ENCODE measurements around the gene SPOCK1. TPM values are rescaled to one million over a fixed set of nuclear protein-coding genes. Genes with fewer than 3 reads are reported as not detected.

The SPOCK1 gene
- total and polyA plus RNA-seq, 4 donors, result 4.5 to 67.8 (median 27.0) TPM

- 90 to 91% methylated on average over 3 of the region's 3 CpGs for WGBS, 2 donors
- intact Hi-C loops (cut with DNase I), result no loop called here
- Histone ChIP-seq H3K9me3 (ENCODE audit: control insufficient read depth, low read length) (peaks cover 2% of the 10 kb centered on the region), H3K4me3 (ENCODE audit: low read length in 2 of 2) (no peak overlapping the region), H3K27me3 (ENCODE audit: control insufficient read depth in 1 of 2, insufficient read depth in 2 of 2, low read length in 1 of 2) (no peaks in the 10 kb centered on the region), H3K27ac (ENCODE audit: low read depth in 1 of 2, low read length in 2 of 2) (no peak overlapping the region), H3K4me1 (ENCODE audit: control insufficient read depth in 1 of 2, insufficient read depth in 2 of 2, low read length in 2 of 2) (peaks cover 0 to 2% of the 10 kb centered on the region in 2 donors), H3K36me3 (ENCODE audit: control insufficient read depth in 1 of 2, insufficient read depth in 2 of 2, low read length in 1 of 2) (no peaks in the 10 kb centered on the region)
- ATAC-seq (ENCODE audit: low FRiP score), result no peak
- no peak for DNase-seq
Observed at GRCh38 chr5:137019229-137019628, 479.9 kb downstream of the SPOCK1 start.

- Histone ChIP-seq H3K27ac (ENCODE audit: low read depth in 1 of 2, low read length in 2 of 2) (no peak overlapping the region), H3K9me3 (ENCODE audit: control insufficient read depth, low read length) (peaks cover 2% of the 10 kb centered on the region), H3K27me3 (ENCODE audit: control insufficient read depth in 1 of 2, insufficient read depth in 2 of 2, low read length in 1 of 2) (no peaks in the 10 kb centered on the region), H3K4me1 (ENCODE audit: control insufficient read depth in 1 of 2, insufficient read depth in 2 of 2, low read length in 2 of 2) (no peaks in the 10 kb centered on the region), H3K4me3 (ENCODE audit: low read length in 2 of 2) (no peak overlapping the region), H3K36me3 (ENCODE audit: control insufficient read depth in 1 of 2, insufficient read depth in 2 of 2, low read length in 1 of 2) (no peaks in the 10 kb centered on the region)
- intact Hi-C loops (cut with DNase I), result no loop called here
- no peak for DNase-seq
- ATAC-seq (ENCODE audit: low FRiP score), result no peak
- WGBS, 2 donors, result 56 to 70% methylated on average over 5 of the region's 5 CpGs
Observed at GRCh38 chr5:137016783-137017324, 482.3 kb downstream of the SPOCK1 start.

GRCh38 chr5:137015540-137016116 is 483.5 kb downstream of the SPOCK1 start:
- Histone ChIP-seq H3K4me3 (ENCODE audit: low read length in 2 of 2) (no peak overlapping the region), H3K27me3 (ENCODE audit: control insufficient read depth in 1 of 2, insufficient read depth in 2 of 2, low read length in 1 of 2) (no peaks in the 10 kb centered on the region), H3K4me1 (ENCODE audit: control insufficient read depth in 1 of 2, insufficient read depth in 2 of 2, low read length in 2 of 2) (no peaks in the 10 kb centered on the region), H3K36me3 (ENCODE audit: control insufficient read depth in 1 of 2, insufficient read depth in 2 of 2, low read length in 1 of 2) (no peaks in the 10 kb centered on the region), H3K9me3 (ENCODE audit: control insufficient read depth, low read length) (peaks cover 2% of the 10 kb centered on the region), H3K27ac (ENCODE audit: low read depth in 1 of 2, low read length in 2 of 2) (no peak overlapping the region)
- no peak for ATAC-seq (ENCODE audit: low FRiP score)
- 91 to 95% methylated on average over 2 of the region's 2 CpGs for WGBS, 2 donors
- no peak for DNase-seq
- intact Hi-C loops (cut with DNase I), result no loop called here

DNA sequence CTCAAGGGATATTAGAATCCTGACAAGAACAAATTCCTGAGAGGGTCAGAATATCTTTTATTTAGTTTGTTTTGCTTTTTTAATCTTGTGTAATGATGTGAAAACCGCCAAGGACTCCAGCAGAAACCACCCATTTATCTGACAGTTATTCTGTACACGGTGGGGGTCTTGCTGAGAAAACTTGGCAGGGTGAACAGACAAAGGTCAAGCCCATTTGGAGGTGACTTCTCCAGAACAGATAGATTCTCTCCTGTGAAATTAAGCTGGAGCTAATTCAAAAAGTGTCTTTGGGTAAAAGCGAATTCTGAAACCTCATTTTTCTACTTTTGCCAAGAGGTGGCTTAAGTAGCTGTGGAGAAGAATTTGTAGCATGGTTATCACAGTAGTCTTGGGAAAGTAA is 484.4 kb downstream of the SPOCK1 start:
- no peaks in the 10 kb centered on the region for H3K4me1 ChIP-seq (ENCODE audit: control insufficient read depth in 1 of 2, insufficient read depth in 2 of 2, low read length in 2 of 2)
- peaks cover 2% of the 10 kb centered on the region for H3K9me3 ChIP-seq (ENCODE audit: control insufficient read depth, low read length)
- 58 to 90% methylated on average over 3 of the region's 3 CpGs for WGBS, 2 donors
- H3K27ac ChIP-seq (ENCODE audit: low read depth in 1 of 2, low read length in 2 of 2), result no peak overlapping the region
- H3K4me3 ChIP-seq (ENCODE audit: low read length in 2 of 2), result no peak overlapping the region
- ATAC-seq (ENCODE audit: low FRiP score) (no peak), DNase-seq (no peak)
- H3K36me3 ChIP-seq (ENCODE audit: control insufficient read depth in 1 of 2, insufficient read depth in 2 of 2, low read length in 1 of 2), result no peaks in the 10 kb centered on the region
- intact Hi-C loops (cut with DNase I), result no loop called here
- H3K27me3 ChIP-seq (ENCODE audit: control insufficient read depth in 1 of 2, insufficient read depth in 2 of 2, low read length in 1 of 2), result no peaks in the 10 kb centered on the region

DNA sequence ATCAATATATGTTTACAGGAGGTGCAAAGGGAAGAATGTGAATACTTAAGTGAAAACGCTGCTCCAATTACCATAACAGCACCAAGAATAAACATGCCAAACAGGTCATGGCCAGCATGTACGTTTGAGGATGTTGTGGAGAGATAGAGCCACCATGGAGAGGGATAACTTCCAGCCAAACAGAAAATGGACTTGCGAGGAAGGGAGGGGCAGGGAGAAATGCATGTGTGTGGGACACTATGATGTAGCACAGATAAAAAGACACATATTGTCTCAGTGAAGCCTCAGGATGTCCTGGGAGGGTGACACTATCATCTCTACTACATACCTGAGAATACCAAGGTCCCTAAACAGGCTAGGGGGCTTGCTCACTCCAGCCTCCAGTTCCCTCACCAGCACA is 488.9 kb downstream of the SPOCK1 start:
- H3K4me3 ChIP-seq (ENCODE audit: low read length in 2 of 2), result no peak overlapping the region
- no peaks in the 10 kb centered on the region for H3K4me1 ChIP-seq (ENCODE audit: control insufficient read depth in 1 of 2, insufficient read depth in 2 of 2, low read length in 2 of 2)
- WGBS, 2 donors, result 73 to 78% methylated on average over 3 of the region's 3 CpGs
- DNase-seq (no peak), ATAC-seq (ENCODE audit: low FRiP score) (no peak)
- no peak overlapping the region for H3K27ac ChIP-seq (ENCODE audit: low read depth in 1 of 2, low read length in 2 of 2)
- no peaks in the 10 kb centered on the region for H3K9me3 ChIP-seq (ENCODE audit: control insufficient read depth, low read length)
- no peaks in the 10 kb centered on the region for H3K27me3 ChIP-seq (ENCODE audit: control insufficient read depth in 1 of 2, insufficient read depth in 2 of 2, low read length in 1 of 2)
- intact Hi-C loops (cut with DNase I), result no loop called here
- H3K36me3 ChIP-seq (ENCODE audit: control insufficient read depth in 1 of 2, insufficient read depth in 2 of 2, low read length in 1 of 2), result no peaks in the 10 kb centered on the region

DNA sequence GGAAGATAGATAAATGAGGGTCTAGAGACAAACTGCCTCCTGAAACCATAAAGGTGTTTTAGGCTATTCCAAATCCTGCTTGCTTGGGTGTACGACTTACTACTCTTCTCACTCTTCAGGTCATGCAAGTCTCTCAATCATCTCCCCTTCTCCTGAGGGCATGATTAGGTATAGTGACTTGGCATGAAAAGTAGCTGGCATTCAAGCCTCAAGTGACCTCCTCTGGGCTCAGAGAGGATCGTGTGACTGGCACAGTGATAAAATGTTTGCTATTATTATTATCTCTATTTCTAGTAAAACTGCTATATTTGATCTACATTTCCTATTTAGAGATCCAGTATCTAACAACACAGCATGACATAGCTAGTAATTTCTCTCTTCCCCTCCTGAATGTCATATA is 494.8 kb downstream of the SPOCK1 start:
- Histone ChIP-seq H3K36me3 (ENCODE audit: control insufficient read depth in 1 of 2, insufficient read depth in 2 of 2, low read length in 1 of 2) (no peaks in the 10 kb centered on the region), H3K9me3 (ENCODE audit: control insufficient read depth, low read length) (no peaks in the 10 kb centered on the region), H3K27ac (ENCODE audit: low read depth in 1 of 2, low read length in 2 of 2) (no peak overlapping the region), H3K4me3 (ENCODE audit: low read length in 2 of 2) (no peak overlapping the region), H3K27me3 (ENCODE audit: control insufficient read depth in 1 of 2, insufficient read depth in 2 of 2, low read length in 1 of 2) (no peaks in the 10 kb centered on the region), H3K4me1 (ENCODE audit: control insufficient read depth in 1 of 2, insufficient read depth in 2 of 2, low read length in 2 of 2) (no peaks in the 10 kb centered on the region)
- 63 to 66% methylated on average over 2 of the region's 2 CpGs for WGBS, 2 donors
- DNase-seq (no peak), ATAC-seq (ENCODE audit: low FRiP score) (no peak)
- intact Hi-C loops (cut with DNase I), result no loop called here

GRCh38 chr5:137001026-137001569 is 498.0 kb downstream of the SPOCK1 start:
- no peaks in the 10 kb centered on the region for H3K9me3 ChIP-seq (ENCODE audit: control insufficient read depth, low read length)
- H3K36me3 ChIP-seq (ENCODE audit: control insufficient read depth in 1 of 2, insufficient read depth in 2 of 2, low read length in 1 of 2), result no peaks in the 10 kb centered on the region
- DNase-seq (no peak), ATAC-seq (ENCODE audit: low FRiP score) (no peak)
- intact Hi-C loops (cut with DNase I), result no loop called here
- H3K4me3 ChIP-seq (ENCODE audit: low read length in 2 of 2), result no peak overlapping the region
- no peak overlapping the region for H3K27ac ChIP-seq (ENCODE audit: low read depth in 1 of 2, low read length in 2 of 2)
- H3K27me3 ChIP-seq (ENCODE audit: control insufficient read depth in 1 of 2, insufficient read depth in 2 of 2, low read length in 1 of 2), result no peaks in the 10 kb centered on the region
- no peaks in the 10 kb centered on the region for H3K4me1 ChIP-seq (ENCODE audit: control insufficient read depth in 1 of 2, insufficient read depth in 2 of 2, low read length in 2 of 2)
- WGBS, 2 donors, result 85 to 86% methylated on average over 7 of the region's 7 CpGs

- Histone ChIP-seq H3K4me1 (ENCODE audit: control insufficient read depth in 1 of 2, insufficient read depth in 2 of 2, low read length in 2 of 2) (no peaks in the 10 kb centered on the region), H3K9me3 (ENCODE audit: control insufficient read depth, low read length) (no peaks in the 10 kb centered on the region), H3K4me3 (ENCODE audit: low read length in 2 of 2) (no peak overlapping the region), H3K27me3 (ENCODE audit: control insufficient read depth in 1 of 2, insufficient read depth in 2 of 2, low read length in 1 of 2) (no peaks in the 10 kb centered on the region), H3K27ac (ENCODE audit: low read depth in 1 of 2, low read length in 2 of 2) (no peak overlapping the region), H3K36me3 (ENCODE audit: control insufficient read depth in 1 of 2, insufficient read depth in 2 of 2, low read length in 1 of 2) (no peaks in the 10 kb centered on the region)
- no peak for ATAC-seq (ENCODE audit: low FRiP score)
- no peak for DNase-seq
- WGBS, 2 donors, result 72 to 78% methylated on average over 5 of the region's 5 CpGs
- intact Hi-C loops (cut with DNase I), result no loop called here
Observed at GRCh38 chr5:136999787-137000186, 499.3 kb downstream of the SPOCK1 start.

- Histone ChIP-seq H3K4me3 (ENCODE audit: low read length in 2 of 2) (no peak overlapping the region), H3K36me3 (ENCODE audit: control insufficient read depth in 1 of 2, insufficient read depth in 2 of 2, low read length in 1 of 2) (no peaks in the 10 kb centered on the region), H3K27ac (ENCODE audit: low read depth in 1 of 2, low read length in 2 of 2) (no peak overlapping the region), H3K4me1 (ENCODE audit: control insufficient read depth in 1 of 2, insufficient read depth in 2 of 2, low read length in 2 of 2) (no peaks in the 10 kb centered on the region), H3K27me3 (ENCODE audit: control insufficient read depth in 1 of 2, insufficient read depth in 2 of 2, low read length in 1 of 2) (no peaks in the 10 kb centered on the region), H3K9me3 (ENCODE audit: control insufficient read depth, low read length) (no peaks in the 10 kb centered on the region)
- intact Hi-C loops (cut with DNase I), result no loop called here
- no peak for ATAC-seq (ENCODE audit: low FRiP score)
- DNase-seq, result no peak
- WGBS, 2 donors, result 81 to 87% methylated on average over 6 of the region's 6 CpGs
Observed at GRCh38 chr5:136998854-136999357, 500.2 kb downstream of the SPOCK1 start.

Measured in aorta (tissue), 5 donors.